ENCODE results near the gene UGT1A3. TPM values are rescaled to one million over a fixed set of nuclear protein-coding genes. Genes with fewer than 3 reads are reported as not detected.
A peak's percentile ranks its signal among the peaks of the same experiment; 100 is the strongest.

The UGT1A3 gene
- total and polyA plus RNA-seq, 10 of the 15 experiments (the other 5 are each of a cell fraction or from before 2014, with no cell fraction given) = not detected

DNA sequence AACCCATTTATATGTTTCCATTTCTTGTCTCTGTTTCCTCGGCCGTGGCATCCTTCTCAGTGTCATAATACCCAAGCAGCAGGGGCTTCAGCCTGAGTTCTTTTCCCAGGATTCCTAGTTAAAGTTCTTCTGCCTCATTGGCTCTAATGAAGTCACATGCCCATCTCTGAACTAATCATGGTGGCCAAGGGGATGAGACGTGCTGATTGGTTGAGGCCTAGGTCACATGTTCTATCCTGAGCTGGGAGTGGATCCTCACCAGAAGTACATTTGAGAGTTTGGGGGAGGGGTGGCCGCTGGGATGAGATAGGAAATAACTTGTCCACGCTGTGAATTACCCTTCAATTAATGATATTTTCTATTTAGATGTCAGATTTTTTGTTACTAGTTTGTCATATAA is 19.9 kb upstream of the UGT1A3 start:
- ChIA-PET CTCF (interaction anchor here (0.7 kb wide), 1 partner anchor 304 kb away, joined by 4 read pairs; no protein-coding TSS in a partner anchor), RAD21 (ENCODE audit: unreplicated experiment) (no interaction called here), SMC1A (ENCODE audit: uncharacterized antibody, unreplicated experiment) (no interaction called here), POLR2A (no interaction called here)
- H3K27ac ChIP-seq (ENCODE audit: control insufficient read depth, insufficient read depth) = no peak overlapping the region
- 35% methylated on average over 5 of the region's 5 CpGs for WGBS (ENCODE audit: insufficient coverage, insufficient replicate concordance, low lambda C conversion rate, missing lambda C conversion rate)
- ATAC-seq (no peak), DNase-seq (ENCODE audit: low read depth, low spot score) (no peak), FAIRE-seq (no peak)
- H3K79me2 ChIP-seq (ENCODE audit: control insufficient read depth, insufficient read depth, low read length) = no peaks in the 10 kb centered on the region
- TF ChIP-seq POLR2AphosphoS2 (IDR thresholded peaks at IDR 0.05; ENCODE audit: low read depth, low read length) = no peak
- TF ChIP-seq NFYA (IDR thresholded peaks at IDR 0.05; ENCODE audit: borderline replicate concordance, low read depth, low read length) = no peak
- no peak for TF ChIP-seq SUZ12 (IDR thresholded peaks at IDR 0.05; ENCODE audit: unreplicated experiment)
- no peak for TF ChIP-seq ZSCAN29 (IDR thresholded peaks at IDR 0.05)
- TF ChIP-seq, protein P1, sequence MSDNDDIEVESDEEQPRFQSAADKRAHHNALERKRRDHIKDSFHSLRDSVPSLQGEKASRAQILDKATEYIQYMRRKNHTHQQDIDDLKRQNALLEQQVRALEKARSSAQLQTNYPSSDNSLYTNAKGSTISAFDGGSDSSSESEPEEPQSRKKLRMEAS (IDR thresholded peaks at IDR 0.05; ENCODE audit: low read depth, low read length) = no peak
- TF ChIP-seq, protein P2, sequence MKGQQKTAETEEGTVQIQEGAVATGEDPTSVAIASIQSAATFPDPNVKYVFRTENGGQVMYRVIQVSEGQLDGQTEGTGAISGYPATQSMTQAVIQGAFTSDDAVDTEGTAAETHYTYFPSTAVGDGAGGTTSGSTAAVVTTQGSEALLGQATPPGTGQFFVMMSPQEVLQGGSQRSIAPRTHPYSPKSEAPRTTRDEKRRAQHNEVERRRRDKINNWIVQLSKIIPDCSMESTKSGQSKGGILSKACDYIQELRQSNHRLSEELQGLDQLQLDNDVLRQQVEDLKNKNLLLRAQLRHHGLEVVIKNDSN (IDR thresholded peaks at IDR 0.05; ENCODE audit: borderline replicate concordance, extremely low read length, insufficient read depth, low read depth, low read length) = peak; percentile 2
- TF ChIP-seq, protein P3, sequence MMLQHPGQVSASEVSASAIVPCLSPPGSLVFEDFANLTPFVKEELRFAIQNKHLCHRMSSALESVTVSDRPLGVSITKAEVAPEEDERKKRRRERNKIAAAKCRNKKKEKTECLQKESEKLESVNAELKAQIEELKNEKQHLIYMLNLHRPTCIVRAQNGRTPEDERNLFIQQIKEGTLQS (IDR thresholded peaks at IDR 0.05; ENCODE audit: borderline replicate concordance, extremely low read depth, low read depth, low read length) = no peak
- no peak for TF ChIP-seq WRNIP1 (IDR thresholded peaks at IDR 0.05; ENCODE audit: borderline replicate concordance, low read depth, low read length)
- H3K4me1 ChIP-seq (ENCODE audit: control insufficient read depth, insufficient read depth, low read length) = no peaks in the 10 kb centered on the region
- H3K4me3 ChIP-seq = no peak overlapping the region
- in situ Hi-C loops (cut with MboI) = no loop called here
- no peak overlapping the region for H2AFZ ChIP-seq (ENCODE audit: control insufficient read depth, low read depth, low read length)
- no peaks in the 10 kb centered on the region for H3K36me3 ChIP-seq (ENCODE audit: control insufficient read depth in 2 of 2, insufficient read depth in 2 of 2, low read length in 1 of 2)
- intact Hi-C loops (cut with micrococcal nuclease; ENCODE audit: unreplicated experiment) = no loop called here
- no peak overlapping the region for H3K9ac ChIP-seq (ENCODE audit: control insufficient read depth, insufficient read depth, low read length)
- peaks cover 0 to 4% of the 10 kb centered on the region in 2 experiments; a peak in 1 of 4 replicates for H3K27me3 ChIP-seq (replicated peaks in 1 of 2; ENCODE audit: control insufficient read depth in 2 of 2, insufficient read depth in 2 of 2, low read length in 1 of 2)
- H3K9me3 ChIP-seq (replicated peaks; ENCODE audit: control insufficient read depth, insufficient read depth, low read length) = no peaks in the 10 kb centered on the region; the same call in 1 of the 3 replicates
- H4K20me1 ChIP-seq (ENCODE audit: control insufficient read depth, insufficient read depth) = no peaks in the 10 kb centered on the region
- H3K4me2 ChIP-seq (ENCODE audit: control insufficient read depth, insufficient read depth) = no peak overlapping the region
- BruUV-seq (replicated peaks) = no TSS peak

All from GM12878 (cell line).